Activated CD4-positive, alpha-beta T cell treated with anti-CD3 and anti-CD28 coated beads, Interleukin-2, amount 50 U/mL, for 16 hours (primary cell): ENCODE data around the gene PID1.
"Not testable (repeated sequence)": the region's sequence is repeated elsewhere in the genome, so short reads cannot be mapped to it uniquely, and the experiment has no call there.

Experiments
- DNase-seq: peaks from one replicate; pipeline ENCODE4 v3.0.0-alpha.2; 2020

Gene PID1

GRCh38 chr2:229104025-229104424, 167.1 kb downstream of the PID1 start:
- DNase-seq: no peak

GRCh38 chr2:229101314-229101713, 169.8 kb downstream of the PID1 start:
- DNase-seq: no peak

- no peak for DNase-seq
These were observed 171.9 kb downstream of the PID1 start for GRCh38 chr2:229099231-229099630.

GRCh38 chr2:229098801-229099200, 172.3 kb downstream of the PID1 start:
- DNase-seq: no peak

GRCh38 chr2:229096409-229097066, 174.5 kb downstream of the PID1 start:
- no peak for DNase-seq

GRCh38 chr2:229095472-229095871, 175.6 kb downstream of the PID1 start:
- DNase-seq: no peak

GRCh38 chr2:229090225-229090624, 180.9 kb downstream of the PID1 start:
- DNase-seq: no peak

GRCh38 chr2:229089776-229090175, 181.3 kb downstream of the PID1 start:
- no peak for DNase-seq

- DNase-seq: no peak
These were observed 182.0 kb downstream of the PID1 start for GRCh38 chr2:229088966-229089700.

- DNase-seq: no peak
These were observed 182.6 kb downstream of the PID1 start for GRCh38 chr2:229088517-229088913.

GRCh38 chr2:229087843-229088516, 183.1 kb downstream of the PID1 start:
- no peak for DNase-seq

- DNase-seq: no peak
These were observed 183.8 kb downstream of the PID1 start for GRCh38 chr2:229087267-229087666.

GRCh38 chr2:229085439-229085838, 185.6 kb downstream of the PID1 start:
- DNase-seq: no peak

- no peak for DNase-seq
These were observed 186.6 kb downstream of the PID1 start for GRCh38 chr2:229084447-229084846.

- DNase-seq: no peak
These were observed 187.3 kb downstream of the PID1 start for GRCh38 chr2:229083606-229084340.

GRCh38 chr2:229081411-229081810, 189.7 kb downstream of the PID1 start:
- DNase-seq: no peak

GRCh38 chr2:229080172-229080571, 190.9 kb downstream of the PID1 start:
- DNase-seq: no peak

- not testable (repeated sequence) for DNase-seq
These were observed 194.2 kb downstream of the PID1 start for GRCh38 chr2:229076886-229077285.

- DNase-seq: no peak
These were observed 197.2 kb downstream of the PID1 start for GRCh38 chr2:229073935-229074334.

- DNase-seq: no peak
These were observed 199.7 kb downstream of the PID1 start for GRCh38 chr2:229071292-229071976.

GRCh38 chr2:229066121-229066715, 204.9 kb downstream of the PID1 start:
- DNase-seq: no peak

- no peak for DNase-seq
These were observed 206.3 kb downstream of the PID1 start for GRCh38 chr2:229064749-229065148.
